ENCODE results near the gene ATG4B. TPM values are rescaled to one million over a fixed set of nuclear protein-coding genes. Genes with fewer than 3 reads are reported as not detected.

The ATG4B gene
- total and polyA plus RNA-seq, 2 donors (not counting 3 experiments of a cell fraction or from before 2014, with no cell fraction given) = 83.6 to 113 TPM

- no peaks in the 10 kb centered on the region for H4K20me1 ChIP-seq (replicated peaks; ENCODE audit: control insufficient read depth, extremely low read depth, insufficient read depth, low read length)
- peaks cover 11% of the 10 kb centered on the region for H3K4me1 ChIP-seq (ENCODE audit: control insufficient read depth, extremely low read depth, insufficient read depth, low read length)
- H3K4me2 ChIP-seq (ENCODE audit: insufficient read depth, low read length) = no peak overlapping the region
- CTCF ChIA-PET = no interaction called here
- H3K36me3 ChIP-seq (ENCODE audit: control insufficient read depth in 2 of 2, extremely low read depth in 1 of 2, insufficient read depth in 2 of 2, low read length in 2 of 2) = peaks cover 2 to 26% of the 10 kb centered on the region in 2 experiments
- DNase-seq (ENCODE audit: low read depth, low spot score) (no peak), FAIRE-seq (no peak)
- no peak overlapping the region for H3K4me3 ChIP-seq (replicated peaks in 1 of 3; ENCODE audit: insufficient read depth in 1 of 3, low read depth in 1 of 3, low read length in 3 of 3)
- intact Hi-C loops (cut with micrococcal nuclease) (no loop called here), dilution Hi-C loops (cut with MboI; ENCODE audit: extremely low pct_ligation_motif_present, low sequenced_read_pairs) (no loop called here)
- H3K9me3 ChIP-seq (replicated peaks; ENCODE audit: control insufficient read depth, insufficient read depth, low read length) = no peaks in the 10 kb centered on the region
- no peak overlapping the region for H2AFZ ChIP-seq (ENCODE audit: low read depth, low read length)
- no peaks in the 10 kb centered on the region for H3K9me1 ChIP-seq (replicated peaks; ENCODE audit: control insufficient read depth, extremely low read depth, insufficient read depth, low read length)
- H3K27me3 ChIP-seq (ENCODE audit: control insufficient read depth in 2 of 2, insufficient read depth in 2 of 2, low read length in 2 of 2) = no peaks in the 10 kb centered on the region
- POLR2A ChIA-PET = no interaction called here
- H3K79me2 ChIP-seq (ENCODE audit: control insufficient read depth, insufficient read depth, low read length) = peaks cover 4% of the 10 kb centered on the region
- no TSS peak for BruUV-seq (replicated peaks)
- TF ChIP-seq MYC (IDR thresholded peaks at IDR 0.05; ENCODE audit: low read depth, low read length) = no peak
- H3K9ac ChIP-seq (replicated peaks; ENCODE audit: extremely low read depth, insufficient read depth, low read length) = no peak overlapping the region
- no peak overlapping the region for H3K27ac ChIP-seq (ENCODE audit: insufficient read depth, low read depth, low read length)
Measured at GRCh38 chr2:241677392-241677791, 39.9 kb downstream of the ATG4B start.

- no peak overlapping the region for H3K4me2 ChIP-seq (ENCODE audit: insufficient read depth, low read length)
- H3K4me3 ChIP-seq (replicated peaks in 1 of 3; ENCODE audit: insufficient read depth in 1 of 3, low read depth in 1 of 3, low read length in 3 of 3) = no peak overlapping the region
- ChIA-PET CTCF (no interaction called here), POLR2A (no interaction called here)
- H3K36me3 ChIP-seq (ENCODE audit: control insufficient read depth in 2 of 2, extremely low read depth in 1 of 2, insufficient read depth in 2 of 2, low read length in 2 of 2) = peaks cover 2 to 26% of the 10 kb centered on the region in 2 experiments
- no peak for DNase-seq (ENCODE audit: low read depth, low spot score)
- H2AFZ ChIP-seq (ENCODE audit: low read depth, low read length) = no peak overlapping the region
- no peak for FAIRE-seq
- no peak for TF ChIP-seq FOS (IDR thresholded peaks at IDR 0.05; ENCODE audit: borderline replicate concordance, insufficient read depth, low read length)
- no peak overlapping the region for H3K9ac ChIP-seq (replicated peaks; ENCODE audit: extremely low read depth, insufficient read depth, low read length)
- no peaks in the 10 kb centered on the region for H3K27me3 ChIP-seq (ENCODE audit: control insufficient read depth in 2 of 2, insufficient read depth in 2 of 2, low read length in 2 of 2)
- no peak overlapping the region for H3K27ac ChIP-seq (ENCODE audit: insufficient read depth, low read depth, low read length)
- intact Hi-C loops (cut with micrococcal nuclease) (no loop called here), dilution Hi-C loops (cut with MboI; ENCODE audit: extremely low pct_ligation_motif_present, low sequenced_read_pairs) (no loop called here)
- H3K9me1 ChIP-seq (replicated peaks; ENCODE audit: control insufficient read depth, extremely low read depth, insufficient read depth, low read length) = no peaks in the 10 kb centered on the region
- peaks cover 11% of the 10 kb centered on the region for H3K4me1 ChIP-seq (ENCODE audit: control insufficient read depth, extremely low read depth, insufficient read depth, low read length)
- H3K79me2 ChIP-seq (ENCODE audit: control insufficient read depth, insufficient read depth, low read length) = peaks cover 11% of the 10 kb centered on the region
- BruUV-seq (replicated peaks) = no TSS peak
- no peaks in the 10 kb centered on the region for H3K9me3 ChIP-seq (replicated peaks; ENCODE audit: control insufficient read depth, insufficient read depth, low read length)
- H4K20me1 ChIP-seq (replicated peaks; ENCODE audit: control insufficient read depth, extremely low read depth, insufficient read depth, low read length) = no peaks in the 10 kb centered on the region
Measured at GRCh38 chr2:241678307-241678706, 40.8 kb downstream of the ATG4B start.
